ENCODE data around the gene ZNF143.

DNA sequence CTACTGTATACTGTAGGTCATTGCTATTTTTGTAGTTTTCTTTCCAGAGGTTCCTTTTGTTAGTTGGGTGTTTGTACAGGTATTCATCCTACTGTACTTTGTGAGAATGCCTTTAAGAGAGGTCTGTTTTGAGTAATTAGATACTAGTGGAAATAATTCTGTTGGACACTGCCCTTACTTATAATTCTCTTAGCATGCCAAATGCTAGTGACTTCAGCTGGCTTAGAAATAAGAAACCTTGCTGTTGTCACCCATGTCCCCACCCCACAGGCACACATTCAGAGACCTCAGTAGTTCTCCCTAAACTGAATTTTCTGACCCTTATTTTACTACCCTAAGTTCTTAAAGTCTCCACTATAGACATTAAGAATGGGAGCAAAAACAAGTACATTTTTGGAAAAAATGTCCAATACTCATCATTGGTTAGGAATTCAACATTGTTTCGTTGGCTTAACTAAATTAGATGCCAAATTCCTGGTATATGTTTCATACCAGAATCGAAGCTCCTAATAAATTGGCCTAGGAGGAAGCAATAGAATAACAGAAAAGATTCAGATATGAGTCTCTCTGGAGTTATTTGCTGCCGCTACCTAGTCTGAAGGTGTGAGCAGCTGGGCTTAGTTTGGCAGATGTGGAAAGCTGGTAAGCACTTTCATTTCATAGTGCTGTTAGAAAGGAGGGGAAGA, 28.4 kb downstream of the ZNF143 start:
- TF ChIP-seq SUZ12 (IDR thresholded peaks at IDR 0.05) (no peak), FOXM1 (IDR thresholded peaks at IDR 0.05; ENCODE audit: borderline replicate concordance) (no peak), ZNF384 (IDR thresholded peaks at IDR 0.05) (no peak), SP1 (IDR thresholded peaks at IDR 0.05) (no peak), CTBP1 (IDR thresholded peaks at IDR 0.05; ENCODE audit: borderline replicate concordance) (no peak), TARDBP (IDR thresholded peaks at IDR 0.05) (no peak), HDGF (IDR thresholded peaks at IDR 0.05; ENCODE audit: borderline replicate concordance) (no peak), ELF4 (IDR thresholded peaks at IDR 0.05) (no peak), BHLHE40 (IDR thresholded peaks at IDR 0.05; ENCODE audit: borderline replicate concordance) (no peak), LEF1 (IDR thresholded peaks at IDR 0.05; ENCODE audit: borderline replicate concordance) (no peak), FOXA1 (IDR thresholded peaks at IDR 0.05) (no peak), NFRKB (IDR thresholded peaks at IDR 0.05) (no peak)
- TF ChIP-seq, protein P1, sequence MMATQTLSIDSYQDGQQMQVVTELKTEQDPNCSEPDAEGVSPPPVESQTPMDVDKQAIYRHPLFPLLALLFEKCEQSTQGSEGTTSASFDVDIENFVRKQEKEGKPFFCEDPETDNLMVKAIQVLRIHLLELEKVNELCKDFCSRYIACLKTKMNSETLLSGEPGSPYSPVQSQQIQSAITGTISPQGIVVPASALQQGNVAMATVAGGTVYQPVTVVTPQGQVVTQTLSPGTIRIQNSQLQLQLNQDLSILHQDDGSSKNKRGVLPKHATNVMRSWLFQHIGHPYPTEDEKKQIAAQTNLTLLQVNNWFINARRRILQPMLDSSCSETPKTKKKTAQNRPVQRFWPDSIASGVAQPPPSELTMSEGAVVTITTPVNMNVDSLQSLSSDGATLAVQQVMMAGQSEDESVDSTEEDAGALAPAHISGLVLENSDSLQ (IDR thresholded peaks at IDR 0.05) = no peak
